Glutamatergic neuron (in vitro differentiated cells): ENCODE data around the gene DCAF16. TPM values are rescaled to one million over a fixed set of nuclear protein-coding genes. Genes with fewer than 3 reads are reported as not detected.

Source experiments
- DNase-seq: peaks from one replicate; pipeline ENCODE4 v3.0.0; 2022
- H3K27ac Mint-ChIP-seq: one replicate; pipeline ENCODE4 v1.8.0; 2020; ENCODE audit warnings: mild to moderate bottlenecking, mixed read lengths, inconsistent platforms; ENCODE audit not compliant: unreplicated experiment
- H3K27me3 Mint-ChIP-seq: one replicate; pipeline ENCODE4 v1.8.0; 2020; ENCODE audit warnings: mild to moderate bottlenecking, moderate library complexity, mixed read lengths, inconsistent platforms; ENCODE audit not compliant: unreplicated experiment
- H3K36me3 Mint-ChIP-seq: one replicate; pipeline ENCODE4 v1.8.0; 2020; ENCODE audit warnings: mild to moderate bottlenecking, mixed read lengths, inconsistent platforms; ENCODE audit not compliant: unreplicated experiment
- H3K4me1 Mint-ChIP-seq: one replicate; pipeline ENCODE4 v1.8.0; 2020; ENCODE audit warnings: mild to moderate bottlenecking, low read depth, mixed read lengths, inconsistent platforms; ENCODE audit not compliant: unreplicated experiment
- H3K4me3 Mint-ChIP-seq: one replicate; pipeline ENCODE4 v1.8.0; 2020; ENCODE audit warnings: mild to moderate bottlenecking, mixed read lengths, inconsistent platforms; ENCODE audit not compliant: unreplicated experiment
- H3K9me3 Mint-ChIP-seq: one replicate; pipeline ENCODE4 v1.8.0; 2020; ENCODE audit warnings: mild to moderate bottlenecking, moderate library complexity, mixed read lengths, inconsistent platforms; ENCODE audit not compliant: unreplicated experiment
- total RNA-seq: library from RNA; stranded (reverse); fragmentation: NEBNext Ultra II Directional; extraction: Animal tissue kit (Norgen Biotek cat#: 25700); gene quantifications from one replicate; pipeline ENCODE4 v1.2.1, GENCODE V29; 2021; ENCODE audit not compliant: unreplicated experiment
- TF ChIP-seq, protein P1 (sequence below): fragments of 200-600 bp; sonication (generic); IDR thresholded peaks from one replicate; pipeline ENCODE4 v1.5.0; 2021; ENCODE audit not compliant: partially characterized antibody, unreplicated experiment

Gene DCAF16
- total RNA-seq, 1 donor from 2014 or later, result 39.5 TPM

GRCh38 chr4:17786567-17786966, 24.0 kb downstream of the DCAF16 start:
- Mint-ChIP-seq H3K36me3 (no peaks in the 10 kb centered on the region), H3K4me1 (peaks cover 4% of the 10 kb centered on the region), H3K27ac (no peak overlapping the region), H3K4me3 (no peak overlapping the region), H3K27me3 (peaks cover 8% of the 10 kb centered on the region), H3K9me3 (no peaks in the 10 kb centered on the region)
- DNase-seq, result no peak
- TF ChIP-seq, protein P1, sequence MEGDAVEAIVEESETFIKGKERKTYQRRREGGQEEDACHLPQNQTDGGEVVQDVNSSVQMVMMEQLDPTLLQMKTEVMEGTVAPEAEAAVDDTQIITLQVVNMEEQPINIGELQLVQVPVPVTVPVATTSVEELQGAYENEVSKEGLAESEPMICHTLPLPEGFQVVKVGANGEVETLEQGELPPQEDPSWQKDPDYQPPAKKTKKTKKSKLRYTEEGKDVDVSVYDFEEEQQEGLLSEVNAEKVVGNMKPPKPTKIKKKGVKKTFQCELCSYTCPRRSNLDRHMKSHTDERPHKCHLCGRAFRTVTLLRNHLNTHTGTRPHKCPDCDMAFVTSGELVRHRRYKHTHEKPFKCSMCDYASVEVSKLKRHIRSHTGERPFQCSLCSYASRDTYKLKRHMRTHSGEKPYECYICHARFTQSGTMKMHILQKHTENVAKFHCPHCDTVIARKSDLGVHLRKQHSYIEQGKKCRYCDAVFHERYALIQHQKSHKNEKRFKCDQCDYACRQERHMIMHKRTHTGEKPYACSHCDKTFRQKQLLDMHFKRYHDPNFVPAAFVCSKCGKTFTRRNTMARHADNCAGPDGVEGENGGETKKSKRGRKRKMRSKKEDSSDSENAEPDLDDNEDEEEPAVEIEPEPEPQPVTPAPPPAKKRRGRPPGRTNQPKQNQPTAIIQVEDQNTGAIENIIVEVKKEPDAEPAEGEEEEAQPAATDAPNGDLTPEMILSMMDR, result no peak

GRCh38 chr4:17785858-17786257, 24.7 kb downstream of the DCAF16 start:
- TF ChIP-seq, protein P1, result no peak
- Mint-ChIP-seq H3K36me3 (no peaks in the 10 kb centered on the region), H3K27me3 (peaks cover 9% of the 10 kb centered on the region), H3K4me3 (no peak overlapping the region), H3K9me3 (no peaks in the 10 kb centered on the region), H3K27ac (no peak overlapping the region), H3K4me1 (peaks cover 4% of the 10 kb centered on the region)
- DNase-seq, result no peak

DNA sequence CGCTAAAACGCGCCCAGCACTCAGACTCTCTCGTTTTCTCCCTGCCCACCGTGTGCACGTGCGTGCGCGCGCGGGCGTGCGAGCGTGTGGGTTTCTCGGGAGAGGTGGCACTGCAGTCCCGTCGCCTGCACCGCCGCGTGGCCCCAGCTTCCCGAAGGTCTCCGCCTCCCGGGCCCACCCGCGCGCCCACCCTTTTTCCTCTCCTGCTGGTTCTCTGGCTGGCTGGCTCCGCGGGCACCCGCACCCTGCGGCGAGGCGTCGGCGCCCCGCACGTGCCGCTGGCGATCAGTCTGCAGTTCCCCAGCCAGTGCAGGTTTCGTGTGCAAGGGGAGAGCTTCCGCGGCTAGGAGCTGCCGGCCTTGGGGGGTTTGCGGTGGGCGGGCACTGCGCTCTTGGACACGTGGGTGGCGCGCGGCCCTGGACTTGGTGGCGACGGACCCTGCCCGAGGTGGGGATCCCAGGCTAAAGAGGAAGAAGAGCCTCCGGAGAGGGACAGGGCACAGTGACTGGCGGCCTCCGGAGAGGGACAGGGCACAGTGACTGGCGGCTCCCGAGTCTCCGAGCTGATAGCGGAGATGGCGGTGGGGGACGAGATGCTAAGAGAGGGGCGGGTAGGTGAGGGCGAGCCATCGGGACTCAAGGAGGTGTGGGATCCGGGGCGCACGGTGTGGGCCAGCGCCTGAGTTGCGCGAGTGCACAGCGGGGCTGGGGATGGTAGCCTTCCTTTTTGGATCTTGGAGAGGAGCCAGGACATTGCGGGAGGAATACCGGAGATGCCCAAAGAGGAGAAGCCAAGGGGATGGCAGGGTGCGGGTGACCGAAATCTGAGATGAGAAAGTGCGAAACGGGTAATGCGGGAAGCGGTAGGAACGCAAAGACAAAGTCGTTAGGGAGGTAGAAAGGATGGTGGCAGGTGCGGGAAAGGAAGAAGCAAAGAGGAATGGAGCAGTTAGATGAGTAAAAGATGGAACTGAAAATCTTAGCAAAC, 29.0 kb downstream of the DCAF16 start, which contains the start of gene FAM184B:
TSS of gene FAM184B (minus strand) at position 322 of the 988 bp plus-strand sequence. CDS start 322 bp downstream, outside the sequence.
- peaks cover 4% of the 10 kb centered on the region for H3K4me1 Mint-ChIP-seq
- H3K27ac Mint-ChIP-seq, result no peak within 1 kb of the TSS
- no peaks in the 10 kb centered on the region for H3K9me3 Mint-ChIP-seq
- H3K36me3 Mint-ChIP-seq, result peaks cover 3% of the 10 kb centered on the region
- TF ChIP-seq, protein P1, result no peak
- DNase-seq, result peak; percentile 57
- H3K27me3 Mint-ChIP-seq, result peaks cover 17% of the 10 kb centered on the region
- peak within 1 kb of the TSS; percentile 92 for H3K4me3 Mint-ChIP-seq

DNA sequence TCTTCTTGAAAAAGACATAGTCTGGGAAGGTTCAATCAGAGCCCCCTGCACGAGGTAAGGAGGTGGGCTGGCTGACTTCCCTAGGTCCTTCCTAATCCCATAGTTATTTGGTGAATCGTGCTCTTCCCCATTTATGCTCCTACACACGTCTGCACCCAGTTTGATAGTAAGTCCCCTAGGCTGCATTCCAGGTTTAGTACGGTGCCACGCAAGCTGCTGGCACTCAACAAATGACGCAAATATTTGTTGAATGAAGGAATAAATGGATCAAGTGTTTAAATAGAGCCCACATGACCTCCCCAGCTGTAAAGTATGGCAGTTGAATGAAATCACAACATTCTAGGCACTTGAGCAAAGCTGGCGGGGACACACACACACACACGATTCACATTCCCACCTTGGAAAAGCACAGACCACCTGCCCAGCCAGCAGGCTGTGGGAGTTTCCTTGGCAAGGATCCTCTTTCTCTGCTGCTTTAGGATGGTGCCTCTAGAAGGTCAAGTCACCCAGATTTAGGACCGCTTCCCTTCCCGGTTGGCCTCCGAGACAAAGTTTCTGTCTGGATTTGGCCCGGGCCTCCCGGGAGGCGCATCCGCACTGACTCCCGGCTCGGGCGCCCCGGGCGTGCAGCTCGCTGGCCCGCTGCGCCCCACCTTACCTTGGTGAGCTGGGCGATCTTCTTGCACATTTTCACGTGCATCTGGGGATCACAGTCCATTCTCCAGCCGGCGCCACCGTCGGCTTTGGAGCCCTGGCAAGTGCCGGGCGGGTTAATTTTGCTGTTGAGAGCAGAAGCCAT, 29.9 kb downstream of the DCAF16 start:
- Mint-ChIP-seq H3K27me3 (peaks cover 17% of the 10 kb centered on the region), H3K27ac (no peak overlapping the region), H3K4me3 (peak overlapping the region; percentile 92), H3K36me3 (peaks cover 3% of the 10 kb centered on the region), H3K9me3 (no peaks in the 10 kb centered on the region), H3K4me1 (peaks cover 4% of the 10 kb centered on the region)
- TF ChIP-seq, protein P1, result no peak
- no peak for DNase-seq
